T1000 (cell line): ENCODE data around the gene MSL3.

Experiments used
- DNase-seq: peaks from one replicate; lab custom pipeline; 2025; ENCODE audit warnings: mixed read lengths; lab: John Stamatoyannopoulos, UW

Gene MSL3

DNA sequence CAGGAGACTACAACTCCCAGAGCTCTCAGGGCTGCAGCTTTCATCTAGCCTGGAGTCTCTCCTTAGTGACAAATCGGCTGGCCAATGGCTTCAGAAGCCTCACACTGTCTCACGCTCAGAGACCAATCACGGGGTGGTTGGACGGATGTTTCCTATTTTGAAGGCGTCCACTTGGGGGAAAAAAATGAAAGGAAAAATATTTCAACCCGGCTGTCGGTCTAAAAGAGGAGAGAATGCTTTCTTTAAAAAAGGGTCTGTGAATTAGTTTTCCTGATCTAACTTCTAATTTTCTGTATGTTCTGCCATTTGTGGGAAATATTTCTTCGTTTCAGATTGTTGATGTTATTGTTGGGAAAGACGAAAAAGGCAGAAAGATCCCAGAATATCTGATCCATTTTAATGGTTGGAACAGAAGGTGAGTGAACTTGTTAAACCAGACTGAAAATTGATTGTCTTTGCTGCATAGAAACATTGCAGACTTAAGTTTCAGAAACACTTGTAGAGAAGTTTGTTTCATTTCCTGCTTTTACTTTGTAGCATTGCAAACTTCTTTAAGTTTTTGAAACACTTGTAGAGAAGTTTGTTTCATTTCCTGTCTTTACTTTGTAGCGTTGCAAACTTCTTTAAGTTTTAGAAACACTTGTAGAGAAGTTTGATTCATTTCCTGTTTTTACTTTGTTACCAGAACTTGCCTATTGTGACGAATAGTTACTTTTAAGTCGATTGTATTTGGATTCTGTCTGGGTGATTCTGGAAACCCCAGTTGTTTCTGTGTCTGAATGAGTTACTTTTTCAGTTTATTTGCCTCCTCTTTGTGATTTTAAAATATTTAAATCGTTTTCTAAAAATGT is 1.6 kb downstream of the MSL3 start:
- DNase-seq, result peak; percentile 58

DNA sequence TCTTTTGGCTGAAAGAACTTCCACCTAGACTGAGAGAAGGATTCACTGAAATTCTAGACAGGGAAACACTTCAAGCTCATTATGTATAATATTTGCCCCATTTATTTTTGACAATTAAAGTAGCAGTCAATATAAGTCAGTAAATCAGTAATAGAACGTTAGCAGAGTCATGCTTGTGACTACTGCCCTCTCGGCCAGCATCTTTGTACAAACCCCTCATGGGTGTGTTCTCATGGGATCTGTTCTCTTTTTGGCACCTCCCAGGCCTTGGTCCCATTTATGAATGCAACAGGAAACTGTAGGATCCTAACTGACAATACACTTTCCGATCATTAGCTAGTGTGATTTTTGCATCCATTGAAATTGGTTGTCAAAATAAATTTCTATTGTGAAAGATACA is 2.9 kb downstream of the MSL3 start:
- no peak for DNase-seq

DNA sequence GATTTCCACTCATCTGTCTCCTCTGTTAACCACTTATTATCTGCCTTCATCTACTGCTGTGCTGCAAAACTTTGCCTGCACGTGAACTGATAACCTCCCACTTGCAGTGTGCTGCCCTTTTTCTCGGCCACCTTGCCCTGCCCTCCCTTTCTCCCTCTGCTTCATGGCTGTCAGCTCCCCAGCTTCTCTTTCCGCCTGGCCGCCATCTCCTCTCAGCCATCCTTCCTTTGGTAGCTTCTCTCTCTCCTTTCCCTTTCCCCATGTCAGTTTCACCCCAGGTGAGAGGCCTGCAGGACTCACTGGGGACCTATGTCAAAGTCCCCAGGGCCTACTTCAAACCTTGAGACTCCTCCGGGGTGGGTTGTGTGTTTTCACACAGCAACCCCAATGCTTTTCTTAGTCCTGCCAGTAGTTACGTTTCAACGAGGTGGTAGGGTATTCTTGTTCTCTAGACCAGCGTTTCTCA is 6.6 kb downstream of the MSL3 start:
- DNase-seq, result no peak

DNA sequence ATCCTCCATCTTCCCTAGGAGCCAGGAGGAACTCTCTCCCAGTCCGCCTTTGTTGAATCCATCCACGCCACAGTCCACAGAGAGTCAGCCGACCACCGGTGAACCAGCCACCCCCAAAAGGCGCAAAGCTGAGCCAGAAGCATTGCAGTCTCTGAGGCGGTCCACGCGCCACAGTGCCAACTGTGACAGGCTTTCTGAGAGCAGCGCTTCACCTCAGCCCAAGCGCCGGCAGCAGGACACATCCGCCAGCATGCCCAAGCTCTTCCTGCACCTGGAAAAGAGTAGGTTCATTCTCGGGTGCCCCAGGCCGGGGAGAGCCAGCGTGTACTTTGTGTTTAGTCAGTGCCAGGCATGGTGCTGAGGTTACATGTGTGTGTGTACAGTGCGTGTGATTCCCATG is 7.4 kb downstream of the MSL3 start:
- no peak for DNase-seq

DNA sequence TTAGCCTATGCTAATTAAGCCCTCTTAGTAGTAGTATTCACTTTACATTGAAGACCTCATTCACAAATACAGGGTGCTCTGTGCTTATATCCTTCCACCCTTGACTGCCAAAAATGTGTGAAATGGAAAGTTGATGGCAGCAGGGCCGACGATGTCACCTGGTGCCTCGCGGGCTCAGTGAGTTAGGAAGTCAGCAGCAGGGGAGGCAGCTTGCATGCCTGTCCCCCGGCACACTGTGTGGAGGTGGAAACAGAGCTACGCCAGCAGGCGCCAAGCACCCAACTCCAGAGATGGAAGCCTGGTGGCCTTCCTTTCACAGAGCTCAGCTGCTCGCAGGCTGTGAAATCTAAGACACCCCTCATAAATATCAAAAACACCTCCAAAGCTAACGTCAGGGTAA is 8.4 kb downstream of the MSL3 start:
- DNase-seq, result no peak

DNA sequence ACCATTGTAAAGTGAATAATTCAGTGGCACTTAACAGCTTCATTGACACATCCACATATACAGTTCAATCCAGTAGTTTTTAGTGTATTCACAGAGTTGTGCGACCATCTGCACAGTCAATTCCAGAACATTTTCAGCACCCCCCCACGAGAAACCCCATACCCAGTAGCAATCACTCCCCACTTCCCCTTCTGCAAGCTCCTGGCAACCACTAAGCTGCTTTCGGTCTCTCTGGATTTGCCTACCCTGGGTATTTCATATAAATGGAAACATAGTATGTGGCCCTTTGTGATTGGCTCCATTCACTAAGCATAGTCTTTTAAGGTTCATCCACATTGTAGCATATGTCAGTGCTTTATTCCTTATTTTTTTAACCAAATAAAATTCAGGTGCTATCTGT is 10.0 kb downstream of the MSL3 start:
- DNase-seq, result no peak

DNA sequence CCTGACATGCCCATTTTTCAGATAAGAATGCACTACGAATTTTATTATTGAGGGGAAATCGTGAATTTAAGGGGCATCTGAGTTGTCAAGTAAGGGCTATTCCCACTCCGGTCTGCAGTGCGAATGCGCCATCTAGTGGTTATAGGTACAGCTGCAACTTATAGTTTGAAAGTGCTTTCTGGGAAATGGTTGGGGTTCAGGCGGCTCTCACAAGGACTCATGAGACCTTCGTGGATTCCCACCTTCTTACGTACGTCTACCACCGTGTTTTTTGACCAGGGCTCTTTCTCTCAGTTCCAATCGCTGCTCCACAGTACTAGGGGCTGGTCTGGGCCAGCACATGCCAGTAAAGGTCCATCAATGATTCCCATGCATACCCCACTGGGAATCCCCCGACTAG is 12.3 kb downstream of the MSL3 start:
- no peak for DNase-seq

DNA sequence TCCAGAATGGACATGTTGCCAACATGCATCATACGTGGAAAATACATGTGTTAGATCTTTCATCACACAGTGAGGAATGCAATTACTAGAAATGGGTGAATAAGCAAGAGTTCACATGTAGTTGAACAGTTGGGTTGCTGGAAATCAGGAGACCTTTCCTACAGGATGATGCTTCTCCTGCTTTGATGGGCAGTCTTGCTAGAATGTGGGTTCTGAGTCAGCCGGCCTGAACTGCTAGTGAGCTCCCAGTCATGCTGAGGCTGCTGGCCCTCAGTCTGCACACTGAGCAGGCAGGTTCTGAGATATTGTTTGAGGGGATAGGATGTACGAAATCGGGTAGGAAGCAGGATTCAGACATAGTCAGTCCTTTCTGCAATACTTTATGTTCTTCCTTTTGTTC is 20.2 kb downstream of the MSL3 start:
- no peak for DNase-seq

DNA sequence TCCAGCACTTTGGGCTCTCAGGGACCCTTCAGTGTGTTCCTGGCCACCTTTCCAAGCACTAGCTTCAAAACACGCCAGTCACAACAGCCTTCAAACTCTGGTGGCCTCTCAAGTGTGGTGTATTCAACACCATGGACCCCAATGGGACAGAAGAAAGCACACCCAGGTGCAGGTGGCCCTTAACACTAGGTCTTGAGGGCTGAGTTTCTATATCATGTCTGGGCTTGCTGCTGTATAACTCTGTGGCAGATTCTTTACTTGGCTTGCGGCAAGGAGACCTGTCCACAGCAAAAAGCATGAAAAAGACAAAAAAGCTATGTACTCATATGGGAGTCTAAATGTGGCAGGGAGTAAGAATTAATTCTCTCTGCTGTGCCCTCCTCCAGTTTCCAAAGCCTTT is 23.1 kb downstream of the MSL3 start:
- DNase-seq, result no peak

DNA sequence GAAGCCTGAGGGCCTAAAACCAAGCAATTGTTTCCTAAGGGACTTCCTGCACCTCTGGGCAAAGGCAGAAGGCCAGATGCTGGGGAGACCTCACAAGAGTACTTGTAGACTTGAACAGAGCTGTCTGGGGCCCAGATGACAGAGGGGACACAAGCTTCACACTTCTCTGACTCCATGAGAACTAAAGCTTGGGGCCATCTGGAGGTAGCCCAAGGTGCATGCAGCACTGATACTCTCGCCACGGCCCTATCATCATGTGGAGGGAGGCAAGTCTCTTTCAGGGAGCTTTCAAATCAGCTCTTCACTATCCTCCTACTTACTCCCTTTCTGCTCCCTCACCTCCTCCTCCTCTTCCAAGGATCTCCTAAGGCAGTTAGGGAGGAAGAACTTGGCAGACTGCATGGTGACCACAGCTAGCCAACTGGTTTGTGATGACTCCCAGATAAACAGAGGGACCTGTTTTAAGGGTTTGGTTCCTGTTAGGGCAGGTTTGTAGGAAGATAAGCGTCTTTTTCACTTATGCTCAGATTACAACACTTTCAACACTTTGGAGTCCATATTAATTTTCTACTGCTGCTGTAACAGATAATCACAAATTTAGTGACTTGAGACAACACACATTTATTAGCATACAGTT is 23.8 kb downstream of the MSL3 start:
- DNase-seq, result no peak

DNA sequence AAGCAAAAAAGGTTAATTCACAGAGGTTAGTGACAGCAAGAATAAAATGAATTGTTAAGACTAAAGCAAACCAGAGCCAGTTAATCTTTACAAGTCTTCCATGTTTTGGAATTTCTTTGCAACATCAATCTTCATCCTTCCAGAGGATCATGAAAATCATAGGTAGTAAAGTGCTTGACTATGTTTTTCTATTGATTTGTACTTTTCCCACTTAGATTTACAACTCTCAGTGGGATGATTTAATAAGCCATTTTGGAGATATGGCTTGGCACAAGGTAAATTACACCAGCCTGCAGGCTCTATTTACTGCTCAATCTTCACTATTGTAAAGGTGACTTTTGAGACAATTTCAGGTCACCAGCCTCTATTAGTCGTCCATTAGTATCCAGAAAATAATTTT is 26.5 kb downstream of the MSL3 start:
- no peak for DNase-seq

DNA sequence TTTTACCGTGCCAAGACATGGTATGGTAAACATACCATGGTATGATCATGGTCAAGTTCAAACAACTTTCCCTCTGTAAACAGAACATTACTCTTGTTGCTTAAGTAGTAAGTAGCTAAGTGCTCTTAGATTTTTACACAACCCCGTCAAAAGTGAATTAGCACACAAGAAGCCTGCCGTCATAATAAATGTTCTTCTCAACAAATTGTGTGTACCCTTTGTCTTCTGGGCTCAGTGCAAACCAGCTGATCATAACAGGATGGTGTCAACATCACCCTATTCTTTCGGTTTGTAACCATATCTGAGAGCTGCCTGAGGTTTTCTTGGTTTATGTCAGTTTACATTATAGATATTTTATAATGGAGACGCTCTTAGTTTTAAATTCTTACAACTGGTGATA is 28.8 kb downstream of the MSL3 start:
- no peak for DNase-seq

DNA sequence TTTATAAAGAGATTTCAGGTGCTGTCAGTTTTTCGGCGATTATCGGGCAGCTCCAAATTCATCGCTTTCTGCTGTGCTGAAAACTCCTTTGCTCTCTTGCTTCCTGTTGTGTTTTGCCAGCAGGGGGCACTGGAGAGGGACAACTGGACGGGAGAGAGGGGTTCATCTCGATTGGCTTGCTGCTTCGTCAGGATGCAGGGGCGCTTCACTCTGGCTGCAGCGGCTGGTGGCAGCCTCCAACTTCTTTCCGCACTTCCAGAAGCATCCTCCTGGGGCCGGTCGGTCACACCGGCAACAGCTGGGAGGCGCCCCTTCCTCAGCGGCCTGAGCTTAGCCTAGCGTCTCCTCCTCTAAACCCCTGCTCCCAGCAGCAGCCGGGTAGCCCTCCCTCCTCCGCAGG is 29.5 kb downstream of the MSL3 start:
- no peak for DNase-seq

DNA sequence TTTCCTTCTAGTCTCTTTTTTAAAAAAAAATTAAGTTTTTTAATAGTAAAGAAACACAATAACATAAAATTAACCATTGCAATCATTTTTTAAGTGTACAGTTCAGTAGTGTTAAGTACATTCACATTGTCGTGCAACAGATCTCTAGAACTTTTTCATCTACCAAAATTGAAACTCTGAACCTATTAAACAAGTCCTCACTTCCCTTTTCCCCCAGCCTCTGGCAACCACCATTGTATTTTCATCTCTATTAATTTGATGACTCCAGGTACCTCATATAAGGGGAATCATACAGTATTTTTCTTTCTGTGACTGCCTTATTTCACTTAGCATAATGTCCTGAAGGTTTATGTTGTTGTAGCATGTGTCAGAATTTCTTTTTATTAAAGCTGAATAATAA is 31.8 kb downstream of the MSL3 start:
- DNase-seq, result no peak

DNA sequence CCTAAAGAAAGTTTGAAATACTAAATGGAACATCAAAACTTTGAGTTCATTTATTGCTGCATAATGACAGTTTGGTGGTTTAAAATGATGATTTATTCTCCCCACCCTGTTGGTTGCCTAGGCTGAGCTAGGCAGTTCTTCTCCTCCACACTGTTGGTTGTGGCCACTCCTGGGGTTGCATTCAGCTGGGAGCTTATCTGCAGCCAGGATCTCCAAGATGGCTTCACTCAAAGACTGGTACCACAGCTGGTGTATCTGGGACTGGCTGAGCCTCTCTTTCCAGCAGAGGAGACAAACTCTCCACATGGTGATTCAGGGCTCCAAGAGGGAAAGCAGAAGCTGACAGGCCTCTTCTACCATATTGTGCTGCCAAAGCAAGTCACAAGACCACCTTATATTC is 33.1 kb downstream of the MSL3 start:
- DNase-seq, result no peak

DNA sequence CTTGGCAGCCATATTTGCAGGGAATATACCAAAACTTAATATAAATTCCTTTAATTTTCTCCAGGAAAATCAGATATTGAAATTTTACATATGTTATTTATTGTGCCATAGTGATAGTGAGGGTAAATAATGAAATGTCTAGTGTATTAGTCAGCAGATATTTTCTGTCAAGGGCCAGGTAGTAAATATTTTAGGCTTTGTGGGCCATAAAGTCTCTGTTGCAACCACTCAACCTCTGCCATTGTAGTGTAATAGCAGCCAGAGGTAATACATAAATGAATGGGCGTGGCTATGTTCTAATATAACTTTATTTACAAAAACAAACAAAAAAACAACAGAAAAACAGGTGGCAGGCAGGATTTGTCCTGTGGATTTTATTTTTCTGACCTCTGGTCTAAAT is 33.5 kb downstream of the MSL3 start:
- no peak for DNase-seq

DNA sequence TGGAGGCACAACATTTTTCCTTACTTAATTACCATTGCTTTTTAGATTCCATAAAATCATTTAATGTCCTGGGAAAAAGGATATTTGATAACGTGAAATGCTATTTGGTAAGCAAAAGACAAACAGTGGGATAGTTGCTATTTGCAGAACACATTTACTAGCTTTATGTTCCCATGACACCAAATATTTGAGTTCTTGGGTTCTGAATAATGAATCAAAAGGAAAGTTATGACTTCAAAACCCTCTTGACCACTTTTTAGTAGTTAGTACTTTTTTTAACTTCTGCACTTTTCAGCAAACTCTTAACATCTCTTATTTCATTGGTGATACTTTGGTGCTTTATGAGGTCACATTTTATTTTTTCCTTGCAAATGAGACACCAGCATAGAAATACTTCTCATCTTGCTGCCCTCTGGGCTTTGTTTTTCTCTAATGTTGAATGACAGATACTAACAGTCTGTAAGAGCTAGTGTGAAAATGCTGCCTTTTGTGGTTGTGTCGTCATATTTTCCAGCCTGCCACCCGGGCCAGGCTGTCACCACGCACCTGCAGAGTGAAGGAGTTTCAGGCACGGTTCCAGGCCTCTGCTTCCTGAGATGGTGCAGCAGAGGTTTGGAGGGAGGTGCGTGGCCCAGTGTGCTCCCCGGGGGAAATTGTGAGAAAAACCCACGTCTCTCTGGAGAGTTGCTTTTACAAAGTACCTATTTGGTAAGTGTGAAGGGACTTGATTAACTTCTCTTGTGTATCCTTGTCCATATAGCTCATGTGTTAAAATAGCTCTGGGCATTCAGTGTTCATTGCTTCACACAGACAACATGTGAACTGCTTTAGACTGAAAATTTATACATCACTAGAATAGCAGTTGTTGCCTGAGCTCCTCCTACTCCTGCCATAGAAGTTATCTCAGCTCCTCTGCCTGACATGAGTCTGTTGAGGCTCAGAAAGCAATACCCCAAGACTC is 34.7 kb downstream of the MSL3 start:
- DNase-seq, result no peak

DNA sequence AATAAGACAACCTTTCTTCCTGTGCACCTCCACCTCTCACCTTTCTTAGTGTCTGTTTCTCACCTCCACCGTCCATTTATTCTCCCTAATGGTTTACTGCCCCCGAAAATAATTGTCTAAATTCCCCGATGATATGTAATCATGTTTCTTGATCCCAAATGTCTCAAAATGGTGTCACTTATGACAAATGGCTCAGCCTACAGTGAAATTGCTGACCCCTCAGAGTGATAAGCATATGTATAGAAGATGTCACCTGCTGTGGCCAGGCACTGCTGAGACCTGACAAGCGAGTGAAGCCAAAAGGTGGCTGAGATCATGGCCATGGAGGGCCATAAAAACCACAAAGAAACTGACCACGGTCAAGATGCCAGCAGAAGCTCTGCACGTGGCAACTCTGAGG is 35.7 kb downstream of the MSL3 start:
- DNase-seq, result no peak

DNA sequence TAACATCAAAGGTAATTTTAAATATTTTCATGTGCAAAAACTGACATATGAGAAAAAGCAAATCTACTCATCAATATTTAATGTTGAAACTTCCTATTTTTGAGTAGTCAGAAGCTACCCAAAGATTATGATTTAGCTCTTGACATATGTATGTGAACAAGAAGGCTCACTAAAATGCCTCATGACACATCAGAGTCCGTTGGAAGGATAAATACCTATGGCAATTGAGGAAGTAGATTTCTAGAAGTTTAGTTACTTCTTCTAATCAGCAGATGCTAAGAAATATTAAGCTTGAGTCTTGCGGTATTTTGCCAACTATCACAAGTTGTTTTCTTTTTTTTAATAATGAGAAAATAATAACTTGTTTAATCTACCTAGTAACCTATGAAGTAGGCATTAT is 55.3 kb downstream of the MSL3 start:
- DNase-seq, result no peak
